SW480 (cell line): Measurements from ENCODE around the gene PCSK5.
A peak's percentile ranks its signal among the peaks of the same experiment; 100 is the strongest.

Source experiments
- DNase-seq: peaks from one replicate; pipeline ENCODE4 v3.0.0-alpha.2; 2016; ENCODE audit warnings: low spot score

The PCSK5 gene

GRCh38 chr9:76138360-76138759 is 247.9 kb downstream of the PCSK5 start:
- no peak for DNase-seq

GRCh38 chr9:76143834-76144233 is 253.4 kb downstream of the PCSK5 start:
- no peak for DNase-seq

DNA sequence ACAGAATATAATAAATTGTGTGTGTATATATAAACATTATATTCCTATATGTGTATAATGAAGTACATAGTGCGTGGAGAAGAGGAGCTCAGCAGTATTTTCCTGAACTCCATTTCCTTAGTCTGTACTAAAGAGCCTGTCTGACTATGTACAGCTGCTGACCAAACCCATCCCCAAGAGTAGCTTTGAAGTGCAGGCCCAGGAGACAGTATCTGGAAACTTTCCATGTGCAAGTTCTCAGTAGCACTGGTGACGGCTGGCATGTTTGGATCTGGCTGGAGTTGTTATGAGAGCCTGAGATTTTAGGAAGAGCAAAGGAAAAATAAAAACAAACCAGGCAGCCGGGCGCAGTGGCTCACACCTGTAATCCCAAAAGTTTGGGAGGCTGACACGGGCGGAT is 259.5 kb downstream of the PCSK5 start:
- DNase-seq = no peak

DNA sequence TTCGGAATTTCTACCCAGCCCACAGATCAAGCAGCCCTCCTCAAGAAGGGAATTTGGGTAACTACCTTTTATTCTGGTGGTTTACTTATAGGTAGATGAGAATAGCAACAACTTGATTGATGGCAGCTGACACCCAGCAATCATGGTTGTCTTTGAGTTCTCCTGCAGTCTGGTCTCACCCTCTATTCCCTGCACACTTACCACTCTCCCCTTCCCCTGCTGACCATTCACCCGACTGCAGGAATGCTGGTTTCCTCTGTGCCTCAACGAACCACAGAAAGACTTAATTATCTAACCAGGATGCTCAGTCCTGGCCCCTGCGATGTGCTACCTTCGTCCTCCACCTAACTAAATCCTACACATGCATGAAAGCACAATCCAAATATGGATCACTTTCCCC is 260.8 kb downstream of the PCSK5 start:
- no peak for DNase-seq

- no peak for DNase-seq
Observed at GRCh38 chr9:76153339-76153738, 262.9 kb downstream of the PCSK5 start.

GRCh38 chr9:76153902-76154629 is 263.6 kb downstream of the PCSK5 start:
- no peak for DNase-seq

DNA sequence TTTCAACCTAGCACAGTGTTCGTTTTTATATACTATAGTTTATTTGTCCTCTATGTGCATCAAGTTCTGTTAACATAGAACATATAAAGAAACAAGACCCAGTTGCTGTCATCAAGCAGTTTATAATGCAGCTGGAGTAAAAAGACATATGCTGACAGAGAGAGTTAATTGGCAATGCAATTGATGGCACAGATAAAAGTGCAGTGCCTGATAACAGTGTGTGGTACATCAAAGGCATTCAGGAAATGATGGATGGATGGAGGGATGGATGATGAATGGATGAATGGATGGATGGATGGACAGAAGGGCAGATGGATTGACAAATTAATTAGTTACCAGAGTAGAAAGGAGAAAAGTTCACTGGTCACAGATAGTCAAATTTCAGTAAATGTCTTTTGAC is 264.9 kb downstream of the PCSK5 start:
- DNase-seq = no peak

GRCh38 chr9:76158713-76159112 is 268.2 kb downstream of the PCSK5 start:
- DNase-seq = no peak

GRCh38 chr9:76159293-76159926 is 268.9 kb downstream of the PCSK5 start:
- DNase-seq = no peak

GRCh38 chr9:76161106-76161505 is 270.6 kb downstream of the PCSK5 start:
- DNase-seq = no peak

DNA sequence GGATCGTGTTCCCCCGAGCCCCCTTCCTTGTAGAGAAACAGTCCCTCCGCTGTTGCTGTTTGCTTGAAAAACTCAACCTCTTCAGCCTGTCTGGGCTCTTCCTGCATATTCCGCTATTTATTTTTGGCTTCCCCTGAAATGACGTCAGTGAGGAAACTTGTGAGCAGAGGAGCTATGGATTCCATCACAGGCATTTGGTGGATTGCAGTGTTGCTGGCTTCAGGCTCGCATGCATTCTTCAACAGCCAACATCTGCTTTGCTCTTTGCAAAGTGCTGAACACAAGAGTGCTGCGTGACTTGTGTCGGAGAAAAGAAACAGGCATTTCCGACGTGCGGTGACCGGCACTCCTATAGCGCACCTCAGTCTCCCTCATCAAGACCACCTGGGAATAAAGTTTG is 271.1 kb downstream of the PCSK5 start:
- DNase-seq = no peak

DNA sequence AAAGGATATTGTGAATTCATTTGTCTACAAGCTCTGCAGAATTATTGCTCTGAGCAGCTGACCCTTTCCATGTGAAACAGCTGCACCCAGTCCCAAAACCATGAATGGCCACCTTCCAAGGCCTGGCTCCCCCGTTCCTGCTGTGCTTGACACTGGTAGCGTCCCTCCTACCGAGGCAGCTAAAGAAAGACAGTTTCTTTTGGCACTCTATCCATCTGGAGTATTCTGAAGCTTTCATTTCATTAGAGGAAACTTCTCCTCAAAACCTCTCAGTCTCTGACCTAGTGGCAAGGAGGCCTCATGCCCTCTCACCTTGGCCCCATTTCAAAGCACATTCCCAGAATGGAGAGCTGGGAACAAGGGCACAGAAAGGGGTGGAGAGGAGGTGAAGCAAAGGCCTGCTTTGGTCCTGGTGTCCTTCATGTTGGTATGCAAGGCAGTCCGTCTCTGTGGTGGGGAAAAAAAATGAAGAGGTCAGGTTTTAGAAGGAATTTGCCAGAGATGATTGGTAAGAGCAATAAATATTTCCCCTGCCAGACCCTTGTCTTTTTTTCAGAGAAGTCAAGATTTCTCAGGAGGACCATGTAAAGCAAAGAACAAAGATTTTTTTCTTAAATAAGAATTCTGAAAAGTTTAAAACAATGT is 271.7 kb downstream of the PCSK5 start:
- DNase-seq = no peak

DNA sequence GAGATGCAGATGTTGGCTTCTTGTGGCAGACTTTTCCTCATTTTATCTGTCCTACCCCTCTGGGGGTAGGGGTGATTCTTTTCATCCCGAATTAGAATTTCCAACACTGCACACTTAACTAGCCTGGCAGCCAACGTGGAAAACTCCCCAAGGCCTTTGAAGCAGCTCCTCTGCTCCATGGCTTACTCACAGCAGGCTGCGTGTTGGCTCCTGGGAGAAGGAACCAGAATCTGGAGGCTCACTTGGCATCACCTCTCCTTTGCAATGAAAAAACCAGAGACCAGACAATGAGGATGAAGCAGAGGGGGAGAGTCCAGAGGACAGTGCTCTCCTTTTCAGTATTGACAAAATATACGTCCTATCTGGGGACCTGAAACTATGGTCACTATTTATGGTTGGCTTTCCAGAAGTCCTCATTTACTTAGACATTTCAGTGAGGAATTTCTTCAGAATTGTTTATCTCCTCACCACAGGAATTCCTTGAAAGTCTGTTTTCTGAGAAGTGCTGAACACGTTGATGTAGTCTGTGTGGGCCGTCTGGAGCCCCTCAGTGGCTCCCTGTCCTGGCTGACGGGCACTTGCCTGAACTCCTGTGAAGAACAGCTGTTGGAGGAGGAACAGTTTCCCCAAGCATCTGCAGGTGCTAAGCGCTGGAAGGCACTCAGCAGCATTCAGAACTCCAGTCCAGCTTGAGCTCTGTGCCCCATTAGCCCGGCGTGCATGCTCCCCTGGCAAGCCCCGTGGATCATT is 272.5 kb downstream of the PCSK5 start:
- DNase-seq = no peak

- DNase-seq = no peak
Observed at GRCh38 chr9:76166526-76166925, 276.1 kb downstream of the PCSK5 start.

DNA sequence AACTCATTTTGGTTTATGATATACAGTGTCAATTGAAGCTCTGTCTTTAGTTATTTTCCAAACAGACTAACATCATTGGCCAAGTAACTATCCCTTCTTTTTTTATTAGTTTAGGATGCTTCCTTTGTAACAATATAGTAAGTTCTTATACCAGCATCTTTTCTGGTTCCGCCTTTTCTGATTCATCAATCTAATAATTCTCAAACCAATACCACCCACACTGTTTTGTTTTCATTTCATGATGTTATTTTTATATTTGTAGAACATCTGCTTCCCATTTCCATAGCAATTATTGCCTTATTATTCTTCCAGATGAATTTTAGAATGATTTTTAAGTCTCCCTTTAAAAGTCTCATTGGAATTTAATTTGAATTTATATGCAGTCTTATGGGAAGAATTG is 285.7 kb downstream of the PCSK5 start:
- no peak for DNase-seq

- no peak for DNase-seq
Observed at GRCh38 chr9:76177931-76178330, 287.5 kb downstream of the PCSK5 start.

DNA sequence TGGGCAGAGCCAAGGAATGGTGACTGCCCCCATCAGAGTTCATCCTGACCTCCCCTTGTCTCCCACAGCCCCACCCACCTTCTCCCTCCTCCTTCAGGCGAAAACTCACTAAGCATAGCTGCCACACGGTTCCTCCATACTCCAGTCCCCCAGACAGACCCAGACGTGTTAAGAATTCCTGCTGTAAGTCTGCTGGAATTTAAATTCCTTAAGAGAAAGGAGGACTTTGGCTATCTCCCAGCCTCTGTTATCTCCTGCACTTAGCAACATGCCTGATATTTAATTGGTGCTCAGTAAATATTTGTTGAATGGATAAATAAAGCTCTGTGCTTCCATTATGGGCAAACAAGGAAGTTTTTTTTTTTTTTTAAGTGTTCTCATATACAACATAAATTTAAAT is 290.1 kb downstream of the PCSK5 start:
- DNase-seq = no peak

DNA sequence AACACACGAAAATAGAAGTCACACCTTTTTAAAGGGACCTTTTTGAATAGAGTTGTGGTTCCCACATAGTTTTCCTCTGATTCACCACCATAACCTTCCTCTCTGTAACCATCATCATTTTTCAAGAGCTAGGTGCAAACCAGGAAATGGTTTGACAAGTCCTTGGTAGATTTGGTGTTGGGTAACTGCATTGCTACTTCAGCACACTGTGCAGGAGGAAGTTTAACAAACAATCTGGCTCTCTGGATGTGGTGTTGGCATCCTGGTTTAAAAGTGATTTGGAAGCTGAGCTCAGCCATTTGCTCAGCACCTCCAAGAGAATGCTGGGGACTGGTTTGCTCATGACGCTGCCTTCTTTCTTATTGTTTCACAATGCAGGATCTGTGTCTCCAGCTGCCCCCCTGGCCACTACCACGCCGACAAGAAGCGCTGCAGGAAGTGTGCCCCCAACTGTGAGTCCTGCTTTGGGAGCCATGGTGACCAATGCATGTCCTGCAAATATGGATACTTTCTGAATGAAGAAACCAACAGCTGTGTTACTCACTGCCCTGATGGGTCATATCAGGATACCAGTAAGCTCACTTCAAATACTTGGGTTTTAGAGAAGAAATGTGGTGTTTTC is 290.7 kb downstream of the PCSK5 start:
- peak; percentile 89 for DNase-seq

DNA sequence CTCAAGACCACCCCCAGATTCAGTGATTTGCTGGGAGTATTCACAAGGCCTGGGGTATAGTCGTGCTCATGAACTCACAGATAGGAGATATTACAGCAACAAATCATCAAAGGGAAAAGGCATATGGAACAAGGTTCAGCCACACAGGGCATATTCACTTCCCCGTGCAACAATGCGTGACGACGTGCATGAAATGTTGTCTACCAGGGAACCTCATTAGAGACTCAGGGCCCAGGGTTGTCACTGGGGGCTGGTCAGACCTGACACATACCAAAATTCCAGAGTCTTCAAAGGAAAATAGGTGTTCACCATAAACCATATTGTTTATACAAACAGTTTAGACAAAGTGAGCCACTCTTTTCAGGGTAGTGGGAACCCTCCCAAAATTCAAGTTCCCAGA is 291.3 kb downstream of the PCSK5 start:
- no peak for DNase-seq

DNA sequence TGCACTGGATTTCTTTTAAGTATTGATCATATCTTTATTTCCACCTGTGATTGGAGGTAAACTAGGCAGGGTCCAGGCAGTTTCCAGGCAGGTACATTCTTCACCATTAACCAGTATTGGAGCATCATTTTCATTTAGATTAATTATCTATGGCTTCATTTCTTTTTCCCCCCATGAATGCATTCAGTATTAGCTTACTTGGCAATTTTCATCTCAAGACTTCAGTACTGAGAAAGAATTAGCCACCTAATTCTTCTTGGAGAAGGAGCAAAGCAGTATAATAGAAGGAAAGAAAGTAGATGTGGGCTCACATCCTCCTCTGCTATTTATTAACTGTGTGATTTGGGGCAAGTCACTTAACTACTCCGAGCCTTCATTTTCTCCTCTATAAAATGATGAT is 295.0 kb downstream of the PCSK5 start:
- no peak for DNase-seq

DNA sequence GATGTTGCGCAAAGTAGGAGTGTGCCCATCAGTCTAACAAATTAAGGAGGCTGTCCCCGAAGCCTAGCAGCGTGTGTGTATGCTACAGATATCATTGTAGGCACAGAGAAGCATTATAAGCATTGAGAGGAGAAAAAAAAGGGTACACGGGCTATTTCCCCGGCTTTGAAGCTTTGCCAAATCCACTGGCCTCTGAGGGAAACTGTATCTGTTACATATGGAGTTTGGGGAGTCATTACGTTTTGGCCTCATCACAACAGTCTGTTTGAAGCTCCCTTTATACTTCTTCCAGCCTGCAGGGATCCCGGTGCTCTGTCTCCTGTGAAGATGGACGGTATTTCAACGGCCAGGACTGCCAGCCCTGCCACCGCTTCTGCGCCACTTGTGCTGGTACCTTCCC is 297.8 kb downstream of the PCSK5 start:
- no peak for DNase-seq

DNA sequence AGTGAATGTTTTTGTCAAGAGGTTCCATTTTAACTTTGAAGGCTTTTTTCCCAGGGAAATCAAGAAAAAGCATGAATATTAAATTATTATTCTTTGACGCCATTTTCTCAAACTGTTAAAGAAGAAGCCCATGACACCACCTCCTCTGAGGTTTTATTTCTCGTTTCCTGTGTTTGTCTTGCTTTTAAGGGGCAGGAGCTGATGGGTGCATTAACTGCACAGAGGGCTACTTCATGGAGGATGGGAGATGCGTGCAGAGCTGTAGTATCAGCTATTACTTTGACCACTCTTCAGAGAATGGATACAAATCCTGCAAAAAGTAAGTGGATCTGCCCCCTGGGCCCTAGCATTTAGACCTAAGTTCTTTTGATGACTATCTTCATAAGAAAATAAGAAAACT is 298.4 kb downstream of the PCSK5 start:
- no peak for DNase-seq
